ENCODE data around the gene RPS6KC1. TPM values are rescaled to one million over a fixed set of nuclear protein-coding genes. Genes with fewer than 3 reads are reported as not detected.

RPS6KC1 gene
- total and polyA plus RNA-seq, 2 of the 4 experiments (the other 2 are of a cell fraction), result 7.9 to 23.7 TPM

DNA sequence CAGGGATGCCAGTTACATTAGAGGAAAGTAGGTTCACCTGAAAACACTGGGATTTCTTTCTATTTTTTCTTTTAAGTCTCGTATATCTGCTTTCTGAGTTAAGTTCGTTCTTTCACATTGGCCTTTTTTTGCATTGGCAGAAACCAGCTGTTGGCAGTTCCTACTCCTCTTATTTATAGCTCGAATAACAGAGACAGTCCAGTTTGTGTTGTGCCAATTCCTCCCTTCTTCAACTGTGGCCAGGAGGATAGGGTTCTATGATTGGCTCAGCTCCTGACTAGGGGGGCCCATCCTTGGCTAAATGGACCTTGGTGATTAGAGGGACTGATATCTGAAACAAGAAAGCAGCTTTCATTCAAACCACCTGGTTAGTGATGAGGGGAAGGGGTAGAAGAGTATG, 115.8 kb downstream of the RPS6KC1 start:
- ATAC-seq (ENCODE audit: low read depth), result no peak
- H3K27me3 ChIP-seq (ENCODE audit: control insufficient read depth, insufficient read depth, low read length), result no peaks in the 10 kb centered on the region
- H3K4me1 ChIP-seq (ENCODE audit: control insufficient read depth, insufficient read depth, low read length), result no peaks in the 10 kb centered on the region
- H2AK9ac ChIP-seq (replicated peaks; ENCODE audit: low read depth, low read length, poor library complexity), result no peak overlapping the region
- H3K23ac ChIP-seq (ENCODE audit: low read depth, low read length), result no peak overlapping the region
- no peak overlapping the region for H3K27ac ChIP-seq (ENCODE audit: insufficient read depth, low read length)
- H4K8ac ChIP-seq (ENCODE audit: low read depth in 2 of 2, low read length in 2 of 2), result no peak overlapping the region
- H3K4me2 ChIP-seq (ENCODE audit: low read depth, low read length), result no peak overlapping the region
- no peak overlapping the region for H3K9ac ChIP-seq (ENCODE audit: low read depth, low read length)
- H4K5ac ChIP-seq (ENCODE audit: low read depth, low read length), result no peak overlapping the region
- ChIA-PET CTCF (no interaction called here), POLR2A (ENCODE audit: unreplicated experiment) (no interaction called here)
- in situ Hi-C loops (cut with MboI; ENCODE audit: low sequenced_read_pairs), result no loop called here
- H3K4ac ChIP-seq (ENCODE audit: low read depth, low read length), result no peak overlapping the region
- no peak overlapping the region for H3K4me3 ChIP-seq (ENCODE audit: insufficient read depth, low read depth, low read length)
- peaks cover 0 to 4% of the 10 kb centered on the region in 2 experiments; a peak in 1 of 4 replicates for H3K79me1 ChIP-seq (ENCODE audit: low read depth in 1 of 2, low read length in 2 of 2)
- no peaks in the 10 kb centered on the region for H4K20me1 ChIP-seq (ENCODE audit: insufficient read depth, low read length)
- no peak overlapping the region for H3K56ac ChIP-seq (ENCODE audit: extremely low read depth, insufficient read depth, low read length)
- no peak for DNase-seq
- H2BK20ac ChIP-seq (ENCODE audit: low read depth, low read length), result no peak overlapping the region
- H4K91ac ChIP-seq (ENCODE audit: insufficient read depth, low read depth, low read length), result no peak overlapping the region
- H2AK5ac ChIP-seq (ENCODE audit: low read depth, low read length), result no peak overlapping the region
- H3K9me1 ChIP-seq (ENCODE audit: insufficient read depth, low read length), result no peaks in the 10 kb centered on the region; the same call in 1 of the 2 replicates
- H2BK120ac ChIP-seq (ENCODE audit: low read depth, low read length), result no peak overlapping the region
- BruUV-seq (replicated peaks), result no TSS peak
- no peak overlapping the region for H2BK15ac ChIP-seq (ENCODE audit: low read depth, low read length)
- H3K9me3 ChIP-seq (ENCODE audit: control insufficient read depth, insufficient read depth, low read length), result peaks cover 2% of the 10 kb centered on the region; the same call in 1 of the 2 replicates
- dilution Hi-C loops (cut with HindIII; ENCODE audit: low sequenced_read_pairs, unreplicated experiment), result no loop called here
- H3K36me3 ChIP-seq (ENCODE audit: control insufficient read depth, insufficient read depth, low read length), result peaks cover 1% of the 10 kb centered on the region; the same call in 1 of the 2 replicates
- no peak overlapping the region for H3K18ac ChIP-seq (ENCODE audit: low read depth, low read length)
- TF ChIP-seq NFE2L2 (IDR thresholded peaks at IDR 0.05; ENCODE audit: low read depth, low read length) (no peak), RFX5 (IDR thresholded peaks at IDR 0.05; ENCODE audit: low read depth, low read length) (no peak), SMC3 (IDR thresholded peaks at IDR 0.05; ENCODE audit: low read depth, low read length) (no peak), MAZ (IDR thresholded peaks at IDR 0.05; ENCODE audit: borderline replicate concordance, low read depth, low read length) (no peak), CEBPB (IDR thresholded peaks at IDR 0.05; ENCODE audit: low read depth, low read length) (no peak), MAFK (IDR thresholded peaks at IDR 0.05; ENCODE audit: low read depth, low read length) (no peak), CHD1 (IDR thresholded peaks at IDR 0.05; ENCODE audit: low read depth, low read length) (no peak), RAD21 (IDR thresholded peaks at IDR 0.05; ENCODE audit: low read length) (no peak), RCOR1 (IDR thresholded peaks at IDR 0.05; ENCODE audit: insufficient replicate concordance, low read length) (no peak), MXI1 (IDR thresholded peaks at IDR 0.05; ENCODE audit: borderline replicate concordance, low read depth, low read length) (no peak), POLR2A (IDR thresholded peaks at IDR 0.05; ENCODE audit: low read depth, low read length) (no peak)
- TF ChIP-seq, protein P1, sequence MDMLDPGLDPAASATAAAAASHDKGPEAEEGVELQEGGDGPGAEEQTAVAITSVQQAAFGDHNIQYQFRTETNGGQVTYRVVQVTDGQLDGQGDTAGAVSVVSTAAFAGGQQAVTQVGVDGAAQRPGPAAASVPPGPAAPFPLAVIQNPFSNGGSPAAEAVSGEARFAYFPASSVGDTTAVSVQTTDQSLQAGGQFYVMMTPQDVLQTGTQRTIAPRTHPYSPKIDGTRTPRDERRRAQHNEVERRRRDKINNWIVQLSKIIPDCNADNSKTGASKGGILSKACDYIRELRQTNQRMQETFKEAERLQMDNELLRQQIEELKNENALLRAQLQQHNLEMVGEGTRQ (IDR thresholded peaks at IDR 0.05; ENCODE audit: low read depth, low read length), result no peak
- TF ChIP-seq, protein P2, sequence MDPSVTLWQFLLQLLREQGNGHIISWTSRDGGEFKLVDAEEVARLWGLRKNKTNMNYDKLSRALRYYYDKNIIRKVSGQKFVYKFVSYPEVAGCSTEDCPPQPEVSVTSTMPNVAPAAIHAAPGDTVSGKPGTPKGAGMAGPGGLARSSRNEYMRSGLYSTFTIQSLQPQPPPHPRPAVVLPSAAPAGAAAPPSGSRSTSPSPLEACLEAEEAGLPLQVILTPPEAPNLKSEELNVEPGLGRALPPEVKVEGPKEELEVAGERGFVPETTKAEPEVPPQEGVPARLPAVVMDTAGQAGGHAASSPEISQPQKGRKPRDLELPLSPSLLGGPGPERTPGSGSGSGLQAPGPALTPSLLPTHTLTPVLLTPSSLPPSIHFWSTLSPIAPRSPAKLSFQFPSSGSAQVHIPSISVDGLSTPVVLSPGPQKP (IDR thresholded peaks at IDR 0.05; ENCODE audit: borderline replicate concordance, low read depth, low read length), result no peak
- TF ChIP-seq, protein P3, sequence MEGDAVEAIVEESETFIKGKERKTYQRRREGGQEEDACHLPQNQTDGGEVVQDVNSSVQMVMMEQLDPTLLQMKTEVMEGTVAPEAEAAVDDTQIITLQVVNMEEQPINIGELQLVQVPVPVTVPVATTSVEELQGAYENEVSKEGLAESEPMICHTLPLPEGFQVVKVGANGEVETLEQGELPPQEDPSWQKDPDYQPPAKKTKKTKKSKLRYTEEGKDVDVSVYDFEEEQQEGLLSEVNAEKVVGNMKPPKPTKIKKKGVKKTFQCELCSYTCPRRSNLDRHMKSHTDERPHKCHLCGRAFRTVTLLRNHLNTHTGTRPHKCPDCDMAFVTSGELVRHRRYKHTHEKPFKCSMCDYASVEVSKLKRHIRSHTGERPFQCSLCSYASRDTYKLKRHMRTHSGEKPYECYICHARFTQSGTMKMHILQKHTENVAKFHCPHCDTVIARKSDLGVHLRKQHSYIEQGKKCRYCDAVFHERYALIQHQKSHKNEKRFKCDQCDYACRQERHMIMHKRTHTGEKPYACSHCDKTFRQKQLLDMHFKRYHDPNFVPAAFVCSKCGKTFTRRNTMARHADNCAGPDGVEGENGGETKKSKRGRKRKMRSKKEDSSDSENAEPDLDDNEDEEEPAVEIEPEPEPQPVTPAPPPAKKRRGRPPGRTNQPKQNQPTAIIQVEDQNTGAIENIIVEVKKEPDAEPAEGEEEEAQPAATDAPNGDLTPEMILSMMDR (conservative IDR thresholded peaks at IDR 0.05; ENCODE audit: low read depth, low read length), result no peak
- intact Hi-C loops (cut with micrococcal nuclease), result no loop called here
- H2AFZ ChIP-seq (replicated peaks; ENCODE audit: low read length, poor library complexity), result no peak overlapping the region
- WGBS, 2 experiments (ENCODE audit: extremely low coverage in 2 of 2, insufficient read length in 1 of 2), result no CpG with 5 or more reads among the region's 3 CpGs
- no peak overlapping the region for H2BK5ac ChIP-seq (ENCODE audit: low read depth, low read length, poor library complexity, severe bottlenecking)
- no peak overlapping the region for H3K14ac ChIP-seq (replicated peaks; ENCODE audit: low read depth, low read length)
